GM23248 (cell line): ENCODE measurements around the gene FAM151A. TPM values are rescaled to one million over a fixed set of nuclear protein-coding genes. Genes with fewer than 3 reads are reported as not detected.

Source experiments
- DNase-seq: peaks from one replicate; pipeline ENCODE4 v3.0.0-alpha.2; 2015
- H2AFZ ChIP-seq: fragments of 200-600 bp; sonication (generic); 2 replicates; pipeline ENCODE4 v1.6.1; 2016; ENCODE audit warnings: antibody characterized with exemption
- H3F3A ChIP-seq: fragments of 200-600 bp; sonication (generic); 2 replicates; pipeline ENCODE4 v1.6.1; 2016; ENCODE audit warnings: mild to moderate bottlenecking, antibody characterized with exemption, mixed run types; ENCODE audit not compliant: insufficient read depth
- H3K27ac ChIP-seq: fragments of 200-600 bp; sonication (generic); 2 replicates; pipeline ENCODE4 v1.5.1; 2016; ENCODE audit warnings: mild to moderate bottlenecking
- H3K27me3 ChIP-seq: fragments of 200-600 bp; sonication (generic); replicated peaks from 2 replicates; pipeline ENCODE4 v1.6.1; 2016; ENCODE audit warnings: mild to moderate bottlenecking; ENCODE audit not compliant: insufficient read depth
- H3K36me3 ChIP-seq: fragments of 200-600 bp; sonication (generic); 2 replicates; pipeline ENCODE4 v1.6.1; 2016; ENCODE audit warnings: low read depth, mild to moderate bottlenecking
- H3K4me1 ChIP-seq: fragments of 200-600 bp; sonication (generic); 2 replicates; pipeline ENCODE4 v1.6.1; 2016; ENCODE audit warnings: mild to moderate bottlenecking; ENCODE audit not compliant: insufficient read depth
- H3K4me2 ChIP-seq: fragments of 200-600 bp; sonication (generic); one replicate; pipeline ENCODE4 v1.6.1; 2016; ENCODE audit warnings: mild to moderate bottlenecking; ENCODE audit not compliant: unreplicated experiment
- H3K4me3 ChIP-seq: fragments of 200-600 bp; sonication (generic); 2 replicates; pipeline ENCODE4 v1.5.1; 2016; ENCODE audit warnings: mild to moderate bottlenecking
- H3K79me2 ChIP-seq: fragments of 200-600 bp; sonication (generic); 2 replicates; pipeline ENCODE4 v1.6.1; 2016; ENCODE audit warnings: mild to moderate bottlenecking; ENCODE audit not compliant: insufficient read depth
- H3K9ac ChIP-seq: fragments of 200-600 bp; sonication (generic); 2 replicates; pipeline ENCODE4 v1.6.1; 2016; ENCODE audit warnings: mild to moderate bottlenecking
- H3K9me2 ChIP-seq: fragments of 200-600 bp; sonication (generic); 2 replicates; pipeline ENCODE4 v1.6.1; 2016; ENCODE audit warnings: mixed run types, mild to moderate bottlenecking, moderate library complexity; ENCODE audit not compliant: insufficient read depth
- H3K9me3 ChIP-seq: fragments of 200-600 bp; sonication (generic); one replicate; pipeline ENCODE4 v1.6.1; 2017; ENCODE audit warnings: low read depth
- H4K20me1 ChIP-seq: fragments of 200-600 bp; sonication (generic); 2 replicates; pipeline ENCODE4 v1.6.0; 2016; ENCODE audit not compliant: insufficient read depth
- EZH2 ChIP-seq: fragments of 200-600 bp; sonication (generic); IDR thresholded peaks from 2 replicates; pipeline ENCODE4 v1.6.1; 2018; ENCODE audit warnings: antibody characterized with exemption, mild to moderate bottlenecking; ENCODE audit not compliant: insufficient read depth, poor library complexity, severe bottlenecking
- EZH2phosphoT487 ChIP-seq: fragments of 200-600 bp; sonication (generic); IDR thresholded peaks from 2 replicates; pipeline ENCODE4 v1.6.1; 2018; ENCODE audit warnings: antibody characterized with exemption, moderate library complexity, mild to moderate bottlenecking, low read depth; ENCODE audit not compliant: insufficient read depth
- WGBS, 2 experiments: methylation state at CpG; one replicate each; pipeline ENCODE4 v1.1.6; 2015 to 2017; ENCODE audit warnings: low lambda C conversion rate in 2 of 2, low coverage in 1 of 2; ENCODE audit errors: missing lambda C conversion rate in 2 of 2; 5-methylcytosine and 5-hydroxymethylcytosine counted together
- in situ Hi-C: fragments of 300-500 bp; cut with MboI; formaldehyde crosslinking; loops from 2 replicates; pipeline ENCODE4 v1.15.0; 2020
- polyA plus RNA-seq: library from polyadenylated mRNA; unstranded; fragments of >200 nt; fragmentation: Nextera tagmentation; extraction: Ambion mirVana; gene quantifications from 2 replicates; pipeline ENCODE4 v1.2.1, GENCODE V29; 2016
- total RNA-seq: library from RNA; depleted of rRNA; stranded (reverse); fragments of >200 nt; shearing (Covaris generic); gene quantifications from 2 replicates; pipeline ENCODE4 v1.2.3, GENCODE V29; 2014

The FAM151A gene
- total and polyA plus RNA-seq, 2 experiments from 2014 or later, result 0.09 TPM; not detected in 1

DNA sequence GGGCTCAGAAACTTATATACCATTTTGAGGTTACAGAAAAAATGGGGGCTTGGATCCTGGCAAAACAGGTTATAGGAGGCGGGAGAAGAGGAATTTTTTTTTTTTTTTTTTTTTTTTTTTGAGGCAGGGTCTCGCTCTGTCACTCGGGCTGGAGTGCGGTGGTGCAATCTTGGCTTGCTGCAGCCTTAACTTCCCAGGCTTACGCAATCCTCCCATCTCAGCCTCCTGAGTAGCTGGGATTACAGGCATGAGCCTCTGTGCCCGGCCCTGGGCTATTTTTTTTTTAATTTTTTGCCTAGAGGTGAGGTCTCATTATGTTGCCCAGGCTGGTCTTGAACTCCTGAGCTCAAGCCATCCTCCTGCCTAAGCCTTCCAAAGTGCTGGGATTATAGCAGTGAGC lies 43.0 kb upstream of the FAM151A start:
- H3K9ac ChIP-seq, result no peak overlapping the region
- DNase-seq, result no peak
- no peaks in the 10 kb centered on the region for H3K36me3 ChIP-seq
- in situ Hi-C loops, result no loop called here
- H3K4me2 ChIP-seq, result no peak overlapping the region
- H3K9me2 ChIP-seq, result no peaks in the 10 kb centered on the region
- H2AFZ ChIP-seq, result no peak overlapping the region
- no peaks in the 10 kb centered on the region for H3K9me3 ChIP-seq
- H3F3A ChIP-seq, result no peaks in the 10 kb centered on the region
- H4K20me1 ChIP-seq, result no peaks in the 10 kb centered on the region
- no peaks in the 10 kb centered on the region for H3K4me1 ChIP-seq
- WGBS, 2 experiments, result 69 to 72% methylated on average over 6 of the region's 6 CpGs
- no peaks in the 10 kb centered on the region for H3K79me2 ChIP-seq
- no peak overlapping the region for H3K4me3 ChIP-seq
- H3K27ac ChIP-seq, result no peak overlapping the region
- no peak for TF ChIP-seq EZH2
- no peak for TF ChIP-seq EZH2phosphoT487
- no peaks in the 10 kb centered on the region for H3K27me3 ChIP-seq

DNA sequence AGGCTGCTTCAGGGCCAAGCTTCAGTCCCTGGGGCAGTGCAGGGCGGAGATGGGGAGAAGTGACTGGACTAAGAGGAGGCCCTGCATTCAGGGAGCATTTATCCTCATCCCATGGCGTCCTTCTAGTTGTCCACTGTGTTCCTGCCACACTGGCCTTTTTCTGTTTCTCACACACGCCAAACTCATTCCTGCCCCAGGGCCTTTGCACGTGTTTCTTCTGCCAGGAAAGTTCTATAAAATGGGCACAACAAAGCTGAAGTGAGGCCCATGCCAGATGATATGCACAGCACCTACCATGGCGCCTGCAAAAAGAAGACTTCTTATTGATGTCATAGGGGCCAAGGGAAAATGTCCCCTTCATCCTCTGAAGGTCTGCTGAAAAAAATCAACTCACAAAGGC lies 42.5 kb upstream of the FAM151A start:
- no peaks in the 10 kb centered on the region for H3K36me3 ChIP-seq
- H4K20me1 ChIP-seq, result no peaks in the 10 kb centered on the region
- H3K4me3 ChIP-seq, result no peak overlapping the region
- no peak overlapping the region for H3K27ac ChIP-seq
- H3K4me2 ChIP-seq, result no peak overlapping the region
- H2AFZ ChIP-seq, result no peak overlapping the region
- no peak overlapping the region for H3K9ac ChIP-seq
- no peaks in the 10 kb centered on the region for H3K27me3 ChIP-seq
- TF ChIP-seq EZH2phosphoT487, result no peak
- in situ Hi-C loops, result no loop called here
- no peaks in the 10 kb centered on the region for H3K9me2 ChIP-seq
- H3K79me2 ChIP-seq, result no peaks in the 10 kb centered on the region
- H3K4me1 ChIP-seq, result no peaks in the 10 kb centered on the region
- no peak for DNase-seq
- no peaks in the 10 kb centered on the region for H3K9me3 ChIP-seq
- no peaks in the 10 kb centered on the region for H3F3A ChIP-seq
- 63 to 68% methylated on average over 5 of the region's 5 CpGs for WGBS, 2 experiments

DNA sequence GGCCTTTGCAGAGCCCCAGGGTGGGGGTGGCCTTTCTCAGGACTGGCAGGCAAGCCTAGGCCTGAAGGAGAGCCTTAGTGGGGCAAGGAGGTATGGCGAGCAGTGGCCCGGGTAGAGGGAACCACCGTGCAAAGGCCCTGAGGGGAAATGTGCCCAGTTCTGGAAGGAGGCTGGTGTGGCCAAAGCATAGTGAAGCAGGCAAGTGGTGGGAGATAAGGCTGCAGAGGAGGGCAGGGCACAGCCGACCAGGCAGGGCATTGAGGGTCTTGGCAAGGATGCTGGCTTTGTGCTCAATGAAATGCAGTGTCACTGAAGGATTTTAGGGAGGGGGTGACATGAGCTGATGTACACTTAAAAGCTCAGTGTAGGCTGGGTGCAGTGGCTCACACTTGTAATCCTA lies 41.0 kb upstream of the FAM151A start:
- H3K4me2 ChIP-seq, result no peak overlapping the region
- no peaks in the 10 kb centered on the region for H3K36me3 ChIP-seq
- H3K4me3 ChIP-seq, result no peak overlapping the region
- H3K79me2 ChIP-seq, result no peaks in the 10 kb centered on the region
- no peaks in the 10 kb centered on the region for H3K4me1 ChIP-seq
- no peak overlapping the region for H3K9ac ChIP-seq
- H3F3A ChIP-seq, result no peaks in the 10 kb centered on the region
- H3K27ac ChIP-seq, result no peak overlapping the region
- H2AFZ ChIP-seq, result no peak overlapping the region
- in situ Hi-C loops, result no loop called here
- no peak for DNase-seq
- H3K27me3 ChIP-seq, result no peaks in the 10 kb centered on the region
- TF ChIP-seq EZH2phosphoT487, result no peak
- TF ChIP-seq EZH2, result no peak
- WGBS, 2 experiments, result 79 to 82% methylated on average over 4 of the region's 4 CpGs
- no peaks in the 10 kb centered on the region for H3K9me3 ChIP-seq
- H3K9me2 ChIP-seq, result no peaks in the 10 kb centered on the region
- H4K20me1 ChIP-seq, result no peaks in the 10 kb centered on the region

DNA sequence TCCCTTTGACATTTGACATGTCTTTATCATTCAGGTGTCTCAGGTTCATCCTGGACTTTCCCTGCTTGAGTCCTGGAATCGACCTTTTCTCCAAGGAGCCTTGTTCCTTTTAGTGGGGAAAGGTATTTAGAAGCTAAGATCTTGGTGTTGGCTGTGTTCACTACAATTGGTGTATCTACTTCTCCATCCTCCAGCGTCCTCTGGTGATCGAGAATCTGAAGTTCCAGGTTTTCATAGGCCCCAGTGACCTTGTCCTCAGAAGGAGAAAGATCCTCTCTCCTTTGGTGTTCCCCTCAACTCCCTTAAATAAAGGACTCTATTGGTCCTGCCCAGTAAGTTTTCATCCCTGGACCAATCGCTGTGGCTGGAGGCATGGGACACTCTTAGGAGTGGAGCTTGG lies 40.4 kb upstream of the FAM151A start:
- no peaks in the 10 kb centered on the region for H3K79me2 ChIP-seq
- TF ChIP-seq EZH2 (no peak), EZH2phosphoT487 (no peak)
- H3K4me2 ChIP-seq, result no peak overlapping the region
- no peaks in the 10 kb centered on the region for H3K9me3 ChIP-seq
- WGBS, 2 experiments, result 56 to 69% methylated on average over 4 of the region's 4 CpGs
- no peaks in the 10 kb centered on the region for H3K27me3 ChIP-seq
- no peak overlapping the region for H3K9ac ChIP-seq
- H3K36me3 ChIP-seq, result no peaks in the 10 kb centered on the region
- H3F3A ChIP-seq, result no peaks in the 10 kb centered on the region
- in situ Hi-C loops, result no loop called here
- no peak overlapping the region for H3K27ac ChIP-seq
- DNase-seq, result no peak
- no peak overlapping the region for H3K4me3 ChIP-seq
- H3K9me2 ChIP-seq, result no peaks in the 10 kb centered on the region
- no peaks in the 10 kb centered on the region for H3K4me1 ChIP-seq
- no peaks in the 10 kb centered on the region for H4K20me1 ChIP-seq
- no peak overlapping the region for H2AFZ ChIP-seq
